GM21423 (cell line): Measurements from ENCODE around the gene RHBDD1.

Experiments
- ATAC-seq: cut with Tn5 transposase; IDR thresholded peaks from one replicate; pipeline ENCODE4 v1.9.1; 2021; ENCODE audit warnings: mild to moderate bottlenecking, moderate library complexity; ENCODE audit not compliant: unreplicated experiment

Gene RHBDD1

GRCh38 chr2:226909836-226910235 lies 74.0 kb downstream of the RHBDD1 start:
- ATAC-seq, result no peak

- no peak for ATAC-seq
These were observed 74.5 kb downstream of the RHBDD1 start for GRCh38 chr2:226910384-226910783.

GRCh38 chr2:226911932-226912331 lies 76.1 kb downstream of the RHBDD1 start:
- ATAC-seq, result no peak

GRCh38 chr2:226913641-226914040 lies 77.8 kb downstream of the RHBDD1 start:
- no peak for ATAC-seq

GRCh38 chr2:226915846-226916360 lies 80.0 kb downstream of the RHBDD1 start:
- ATAC-seq, result no peak

- peak; percentile 81 for ATAC-seq
These were observed 80.8 kb downstream of the RHBDD1 start for GRCh38 chr2:226916669-226917068.

GRCh38 chr2:226932443-226932842 lies 96.6 kb downstream of the RHBDD1 start:
- ATAC-seq, result no peak

GRCh38 chr2:226934546-226935201 lies 98.8 kb downstream of the RHBDD1 start:
- no peak for ATAC-seq

- no peak for ATAC-seq
These were observed 108.2 kb downstream of the RHBDD1 start for GRCh38 chr2:226943862-226944620.

GRCh38 chr2:226953206-226953605 lies 117.4 kb downstream of the RHBDD1 start:
- no peak for ATAC-seq

- ATAC-seq, result no peak
These were observed 118.0 kb downstream of the RHBDD1 start for GRCh38 chr2:226953826-226954225.

GRCh38 chr2:226956659-226957058 lies 120.8 kb downstream of the RHBDD1 start:
- no peak for ATAC-seq

GRCh38 chr2:226959418-226959817 lies 123.6 kb downstream of the RHBDD1 start:
- no peak for ATAC-seq

GRCh38 chr2:226962176-226962773 lies 126.4 kb downstream of the RHBDD1 start:
- no peak for ATAC-seq

- no peak for ATAC-seq
These were observed 127.7 kb downstream of the RHBDD1 start for GRCh38 chr2:226963528-226963927.

- ATAC-seq, result no peak
These were observed 129.5 kb downstream of the RHBDD1 start for GRCh38 chr2:226965376-226965775.

GRCh38 chr2:226969417-226970080 lies 133.7 kb downstream of the RHBDD1 start:
- no peak for ATAC-seq

- ATAC-seq, result peak; percentile 60
These were observed 134.5 kb downstream of the RHBDD1 start for GRCh38 chr2:226970362-226970761.

- ATAC-seq, result peak; percentile 38
These were observed 135.2 kb downstream of the RHBDD1 start for GRCh38 chr2:226971084-226971483.

GRCh38 chr2:226971770-226972169 lies 135.9 kb downstream of the RHBDD1 start:
- ATAC-seq, result peak; percentile 44

GRCh38 chr2:226973816-226974215 lies 138.0 kb downstream of the RHBDD1 start:
- ATAC-seq, result no peak
